ENCODE data around the gene TWSG1.
"Not testable (repeated sequence)": the region's sequence is repeated elsewhere in the genome, so short reads cannot be mapped to it uniquely, and the experiment has no call there.

Gene TWSG1

GRCh38 chr18:9386879-9387278 is 52.3 kb downstream of the TWSG1 start:
- DNase-seq (ENCODE audit: low read depth in 1 of 2, low spot score in 1 of 2): no peak

GRCh38 chr18:9387891-9388290 is 53.3 kb downstream of the TWSG1 start:
- no peak for DNase-seq (ENCODE audit: low read depth in 1 of 2, low spot score in 1 of 2)

- no peak for DNase-seq (ENCODE audit: low read depth in 1 of 2, low spot score in 1 of 2)
Measured at GRCh38 chr18:9389706-9390105, 55.1 kb downstream of the TWSG1 start.

GRCh38 chr18:9392726-9393125 is 58.2 kb downstream of the TWSG1 start:
- no peak for DNase-seq (ENCODE audit: low read depth in 1 of 2, low spot score in 1 of 2)

- DNase-seq (ENCODE audit: low read depth in 1 of 2, low spot score in 1 of 2): no peak
Measured at GRCh38 chr18:9394046-9394445, 59.5 kb downstream of the TWSG1 start.

- DNase-seq (ENCODE audit: low read depth in 1 of 2, low spot score in 1 of 2): no peak
Measured at GRCh38 chr18:9400197-9400596, 65.6 kb downstream of the TWSG1 start.

- DNase-seq (ENCODE audit: low read depth in 1 of 2, low spot score in 1 of 2): no peak
Measured at GRCh38 chr18:9401176-9401575, 66.6 kb downstream of the TWSG1 start.

- not testable (repeated sequence) for DNase-seq (ENCODE audit: low read depth in 1 of 2, low spot score in 1 of 2)
Measured at GRCh38 chr18:9402358-9403007, 67.9 kb downstream of the TWSG1 start.

GRCh38 chr18:9403795-9404564 is 69.4 kb downstream of the TWSG1 start:
- DNase-seq (ENCODE audit: low read depth in 1 of 2, low spot score in 1 of 2): no peak

- no peak for DNase-seq (ENCODE audit: low read depth in 1 of 2, low spot score in 1 of 2)
Measured at GRCh38 chr18:9404565-9405060, 70.0 kb downstream of the TWSG1 start.

GRCh38 chr18:9405130-9405529 is 70.6 kb downstream of the TWSG1 start:
- DNase-seq (ENCODE audit: low read depth in 1 of 2, low spot score in 1 of 2): no peak

- DNase-seq (ENCODE audit: low read depth in 1 of 2, low spot score in 1 of 2): no peak
Measured at GRCh38 chr18:9405977-9406376, 71.4 kb downstream of the TWSG1 start.

- no peak for DNase-seq (ENCODE audit: low read depth in 1 of 2, low spot score in 1 of 2)
Measured at GRCh38 chr18:9410515-9410914, 75.9 kb downstream of the TWSG1 start.

- DNase-seq (ENCODE audit: low read depth in 1 of 2, low spot score in 1 of 2): no peak
Measured at GRCh38 chr18:9413576-9413975, 79.0 kb downstream of the TWSG1 start.

GRCh38 chr18:9416563-9417072 is 82.0 kb downstream of the TWSG1 start:
- no peak for DNase-seq (ENCODE audit: low read depth in 1 of 2, low spot score in 1 of 2)

- DNase-seq (ENCODE audit: low read depth in 1 of 2, low spot score in 1 of 2): no peak
Measured at GRCh38 chr18:9417073-9417851, 82.7 kb downstream of the TWSG1 start.

GRCh38 chr18:9418047-9418690 is 83.6 kb downstream of the TWSG1 start:
- DNase-seq (ENCODE audit: low read depth in 1 of 2, low spot score in 1 of 2): no peak

- DNase-seq (ENCODE audit: low read depth in 1 of 2, low spot score in 1 of 2): no peak
Measured at GRCh38 chr18:9419956-9420631, 85.5 kb downstream of the TWSG1 start.

GRCh38 chr18:9421096-9421900 is 86.7 kb downstream of the TWSG1 start:
- no peak for DNase-seq (ENCODE audit: low read depth in 1 of 2, low spot score in 1 of 2)

GRCh38 chr18:9421901-9422327 is 87.3 kb downstream of the TWSG1 start:
- DNase-seq (ENCODE audit: low read depth in 1 of 2, low spot score in 1 of 2): no peak
